ENCODE results near the gene TP73. TPM values are rescaled to one million over a fixed set of nuclear protein-coding genes. Genes with fewer than 3 reads are reported as not detected.

TP73 gene
- total RNA-seq: under 1 TPM in 1 of 2 donors, not detected in 1; 0.31 TPM
- total RNA-seq: 0 to 0.23 reads per million in 2 donors

DNA sequence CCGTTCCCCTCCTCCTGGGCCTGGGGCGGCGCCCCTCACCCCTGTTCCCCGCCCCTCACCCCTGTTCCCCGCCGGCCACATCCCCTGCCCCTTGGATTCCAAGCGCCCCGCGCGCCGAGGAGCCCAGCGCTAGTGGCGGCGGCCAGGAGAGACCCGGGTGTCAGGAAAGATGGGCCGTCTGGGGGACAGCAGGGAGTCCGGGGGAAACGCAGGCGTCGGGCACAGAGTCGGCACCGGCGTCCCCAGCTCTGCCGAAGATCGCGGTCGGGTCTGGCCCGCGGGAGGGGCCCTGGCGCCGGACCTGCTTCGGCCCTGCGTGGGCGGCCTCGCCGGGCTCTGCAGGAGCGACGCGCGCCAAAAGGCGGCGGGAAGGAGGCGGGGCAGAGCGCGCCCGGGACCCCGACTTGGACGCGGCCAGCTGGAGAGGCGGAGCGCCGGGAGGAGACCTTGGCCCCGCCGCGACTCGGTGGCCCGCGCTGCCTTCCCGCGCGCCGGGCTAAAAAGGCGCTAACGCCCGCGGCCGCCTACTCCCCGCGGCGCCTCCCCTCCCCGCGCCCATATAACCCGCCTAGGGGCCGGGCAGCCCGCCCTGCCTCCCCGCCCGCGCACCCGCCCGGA is at the start of gene TP73:
TSS of gene TP73 (plus strand) at position 587 of the 618 bp plus-strand sequence. CDS start 29,850 bp downstream, outside the sequence.
- peaks cover 44% of the 10 kb centered on the region for H3K27me3 Mint-ChIP-seq
- H3K4me3 Mint-ChIP-seq: peak within 1 kb of the TSS; percentile 84
- no peaks in the 10 kb centered on the region for H3K36me3 Mint-ChIP-seq (ENCODE audit: low read depth)
- no peak for ATAC-seq
- H3K27ac Mint-ChIP-seq: no peak within 1 kb of the TSS
- peaks cover 16% of the 10 kb centered on the region for H3K4me1 Mint-ChIP-seq
- no peak for DNase-seq
- H3K9me3 ChIP-seq (ENCODE audit: control insufficient read depth, low read length, poor library complexity, severe bottlenecking): no peaks in the 10 kb centered on the region

DNA sequence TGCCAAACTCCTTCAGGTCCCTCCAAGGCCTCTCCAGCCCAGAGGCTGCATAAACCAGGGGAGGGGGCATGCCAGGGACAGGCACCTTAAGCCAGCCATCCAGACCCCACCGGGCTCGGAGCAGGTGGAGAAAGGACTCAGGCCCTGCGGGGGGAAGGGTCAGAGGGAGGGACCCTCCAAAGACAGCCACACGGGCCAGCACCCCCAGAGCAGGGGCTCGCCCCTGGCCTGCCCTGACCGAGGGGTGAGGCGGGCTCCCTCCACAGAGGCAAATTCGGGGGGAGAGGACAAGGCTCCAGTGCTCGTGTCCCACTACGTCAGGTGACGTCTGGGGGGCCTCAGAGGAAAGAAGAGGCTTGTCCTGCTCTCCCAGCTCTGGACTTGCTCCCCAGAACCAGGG is 49.2 kb upstream of the TP73 start:
- peaks cover 6% of the 10 kb centered on the region for H3K27me3 Mint-ChIP-seq
- no peak for DNase-seq

GRCh38 chr1:3603571-3604467 is 48.5 kb upstream of the TP73 start:
- H3K9me3 ChIP-seq (ENCODE audit: control insufficient read depth, low read length, poor library complexity, severe bottlenecking): no peaks in the 10 kb centered on the region
- no peak overlapping the region for H3K4me3 Mint-ChIP-seq
- ATAC-seq: no peak
- DNase-seq: no peak
- H3K27ac Mint-ChIP-seq: no peak overlapping the region
- H3K4me1 Mint-ChIP-seq: no peaks in the 10 kb centered on the region
- no peaks in the 10 kb centered on the region for H3K36me3 Mint-ChIP-seq (ENCODE audit: low read depth)
- H3K27me3 Mint-ChIP-seq: peaks cover 13% of the 10 kb centered on the region

More for the DNA sequence above, 49.2 kb upstream of the TP73 start:
- Mint-ChIP-seq H3K36me3 (ENCODE audit: low read depth) (no peaks in the 10 kb centered on the region), H3K4me1 (no peaks in the 10 kb centered on the region), H3K27ac (no peak overlapping the region), H3K4me3 (no peak overlapping the region)
- no peaks in the 10 kb centered on the region for H3K9me3 ChIP-seq (ENCODE audit: control insufficient read depth, low read length, poor library complexity, severe bottlenecking)
- no peak for ATAC-seq

DNA sequence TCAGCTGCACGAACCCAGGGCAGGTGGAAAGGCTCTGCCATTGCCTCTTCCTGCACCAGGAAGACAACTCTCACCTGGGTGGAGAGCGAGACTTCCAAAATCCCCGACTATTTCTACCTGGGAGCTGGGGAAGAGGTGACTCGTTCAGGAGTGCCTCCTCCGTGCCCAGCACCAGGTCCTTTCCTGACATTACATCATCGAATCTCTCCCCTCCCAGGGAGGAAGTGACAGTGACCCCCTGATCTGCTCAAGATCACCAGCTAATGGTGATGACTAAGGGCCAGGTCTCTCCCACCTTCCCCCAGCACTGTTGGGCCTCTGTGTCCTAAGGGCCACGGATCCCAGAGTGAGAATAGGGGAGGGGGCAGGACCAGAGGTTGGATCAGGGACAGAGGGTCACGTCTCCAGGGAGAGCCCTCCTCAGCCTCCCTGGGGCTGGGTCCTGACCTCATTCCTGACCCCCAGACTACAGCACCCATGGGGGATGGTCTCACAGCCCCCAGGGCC is 47.8 kb upstream of the TP73 start:
- no peaks in the 10 kb centered on the region for H3K9me3 ChIP-seq (ENCODE audit: control insufficient read depth, low read length, poor library complexity, severe bottlenecking)
- H3K27me3 Mint-ChIP-seq: peaks cover 15% of the 10 kb centered on the region
- no peak overlapping the region for H3K27ac Mint-ChIP-seq
- no peaks in the 10 kb centered on the region for H3K36me3 Mint-ChIP-seq (ENCODE audit: low read depth)
- no peaks in the 10 kb centered on the region for H3K4me1 Mint-ChIP-seq
- DNase-seq (no peak), ATAC-seq (no peak)
- H3K4me3 Mint-ChIP-seq: no peak overlapping the region

GRCh38 chr1:3604997-3605823 is 47.1 kb upstream of the TP73 start:
- H3K4me3 Mint-ChIP-seq: no peak overlapping the region
- no peak for ATAC-seq
- no peaks in the 10 kb centered on the region for H3K9me3 ChIP-seq (ENCODE audit: control insufficient read depth, low read length, poor library complexity, severe bottlenecking)
- H3K27me3 Mint-ChIP-seq: peaks cover 15% of the 10 kb centered on the region
- H3K4me1 Mint-ChIP-seq: no peaks in the 10 kb centered on the region
- no peak overlapping the region for H3K27ac Mint-ChIP-seq
- no peak for DNase-seq
- H3K36me3 Mint-ChIP-seq (ENCODE audit: low read depth): no peaks in the 10 kb centered on the region

- Mint-ChIP-seq H3K4me3 (no peak overlapping the region), H3K27me3 (peaks cover 15% of the 10 kb centered on the region), H3K27ac (no peak overlapping the region), H3K4me1 (peaks cover 7% of the 10 kb centered on the region), H3K36me3 (ENCODE audit: low read depth) (no peaks in the 10 kb centered on the region)
- no peaks in the 10 kb centered on the region for H3K9me3 ChIP-seq (ENCODE audit: control insufficient read depth, low read length, poor library complexity, severe bottlenecking)
- no peak for ATAC-seq
- DNase-seq: no peak
Measured at GRCh38 chr1:3606779-3607702, 45.3 kb upstream of the TP73 start.

GRCh38 chr1:3607703-3608065 is 44.6 kb upstream of the TP73 start:
- H3K9me3 ChIP-seq (ENCODE audit: control insufficient read depth, low read length, poor library complexity, severe bottlenecking): no peaks in the 10 kb centered on the region
- peaks cover 15% of the 10 kb centered on the region for H3K27me3 Mint-ChIP-seq
- peaks cover 8% of the 10 kb centered on the region for H3K4me1 Mint-ChIP-seq
- no peak overlapping the region for H3K4me3 Mint-ChIP-seq
- H3K27ac Mint-ChIP-seq: no peak overlapping the region
- ATAC-seq: no peak
- no peak for DNase-seq
- H3K36me3 Mint-ChIP-seq (ENCODE audit: low read depth): no peaks in the 10 kb centered on the region

DNA sequence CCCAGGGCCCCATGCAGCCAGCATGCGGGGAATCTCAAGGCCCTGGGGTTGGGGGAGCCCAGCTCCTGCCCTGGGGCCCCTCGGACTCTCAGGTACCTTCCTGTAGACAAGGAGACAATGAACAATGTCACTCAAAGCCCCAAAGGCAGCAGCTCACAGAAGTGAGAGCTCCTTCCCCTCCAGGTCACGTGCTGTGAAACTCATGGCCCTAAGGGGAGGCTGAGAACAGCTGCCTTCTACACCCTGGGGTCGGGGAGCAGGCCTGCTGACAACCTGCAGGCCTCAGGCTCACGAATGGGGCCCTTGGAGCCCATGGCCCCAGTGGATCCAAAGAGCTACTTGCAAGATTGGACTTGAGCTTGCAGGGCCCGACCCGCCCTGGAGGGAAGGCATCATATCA is 44.2 kb upstream of the TP73 start:
- Mint-ChIP-seq H3K36me3 (ENCODE audit: low read depth) (no peaks in the 10 kb centered on the region), H3K27ac (no peak overlapping the region), H3K4me3 (no peak overlapping the region), H3K27me3 (peaks cover 15% of the 10 kb centered on the region), H3K4me1 (peaks cover 8% of the 10 kb centered on the region)
- DNase-seq: no peak
- no peak for ATAC-seq
- no peaks in the 10 kb centered on the region for H3K9me3 ChIP-seq (ENCODE audit: control insufficient read depth, low read length, poor library complexity, severe bottlenecking)

DNA sequence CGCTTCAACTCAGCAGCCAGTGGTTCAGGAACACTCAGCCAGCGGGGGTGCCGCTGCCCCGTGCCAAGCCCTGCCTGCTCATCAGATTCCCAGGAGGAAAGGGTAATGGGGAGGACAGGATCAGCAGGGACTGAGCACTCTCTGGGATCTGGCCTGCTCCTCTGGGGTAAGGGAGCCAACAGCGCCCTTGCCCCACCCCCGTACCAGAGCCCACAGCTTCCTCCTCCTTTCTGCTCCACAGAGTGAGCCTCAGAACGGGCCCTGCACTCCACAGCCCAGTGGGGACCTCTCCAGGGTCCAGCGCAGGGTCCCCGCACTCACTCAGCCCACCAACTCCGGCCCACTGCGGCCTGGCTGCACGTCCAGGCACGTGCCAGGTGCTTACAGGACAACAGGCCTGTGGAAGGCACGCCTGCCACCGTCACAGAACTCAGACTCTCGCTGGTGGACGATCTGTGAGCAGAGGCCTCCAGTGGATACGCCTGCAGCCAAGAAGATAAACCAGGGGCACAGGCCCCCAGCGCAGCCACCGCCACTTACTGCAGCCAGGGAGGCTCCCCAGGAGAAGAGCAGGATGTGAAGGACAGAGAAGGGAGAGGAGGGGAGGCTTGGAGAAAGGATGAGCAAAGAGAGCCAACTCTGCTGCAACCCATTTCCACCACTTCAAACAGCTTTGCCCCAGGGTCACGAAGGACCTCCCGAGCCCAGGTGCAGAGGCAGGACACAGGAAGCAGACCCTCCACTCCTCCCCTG is 43.1 kb upstream of the TP73 start:
- Mint-ChIP-seq H3K4me1 (peaks cover 10% of the 10 kb centered on the region), H3K36me3 (ENCODE audit: low read depth) (no peaks in the 10 kb centered on the region), H3K27me3 (peaks cover 22% of the 10 kb centered on the region), H3K4me3 (peak overlapping the region; percentile 59), H3K27ac (no peak overlapping the region)
- ATAC-seq: no peak
- DNase-seq: no peak
- no peaks in the 10 kb centered on the region for H3K9me3 ChIP-seq (ENCODE audit: control insufficient read depth, low read length, poor library complexity, severe bottlenecking)

DNA sequence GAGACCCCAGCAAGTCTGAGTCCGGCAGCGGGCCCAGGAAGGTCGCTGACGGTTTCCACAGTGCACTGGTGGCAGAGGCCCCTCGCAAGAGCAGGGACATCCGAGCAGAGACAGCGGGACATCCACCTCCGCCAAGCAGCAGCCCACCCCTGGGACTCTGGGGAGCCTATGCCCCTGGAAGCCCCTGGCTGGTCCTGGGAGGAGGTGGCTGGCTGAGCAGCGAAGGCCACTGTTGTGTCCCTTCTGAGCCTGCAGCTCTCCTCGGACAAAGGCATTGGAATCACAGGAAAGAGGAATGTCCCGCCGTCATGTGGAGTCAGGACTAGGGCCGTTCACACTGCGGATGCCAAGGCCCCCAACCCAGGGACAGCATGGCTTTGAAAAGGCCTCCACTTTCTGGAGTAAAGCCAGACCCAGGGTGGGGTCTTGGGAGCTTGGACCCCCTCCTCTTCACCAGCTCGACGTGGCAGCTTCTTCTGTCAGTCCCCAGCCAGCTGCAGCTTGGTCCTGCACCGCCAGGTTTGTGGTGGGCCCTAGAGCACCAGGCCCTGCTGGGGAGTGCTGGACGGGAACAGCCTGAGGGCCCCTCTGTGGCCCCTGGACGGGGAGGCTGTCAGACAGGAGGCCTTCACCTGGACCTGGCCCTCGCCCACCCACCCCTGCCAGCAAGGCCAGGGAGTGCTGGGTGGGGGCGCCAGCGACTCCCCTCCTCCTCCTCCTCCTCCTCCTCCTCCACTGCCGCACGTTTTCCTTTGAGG is 42.4 kb upstream of the TP73 start:
- Mint-ChIP-seq H3K4me1 (peaks cover 10% of the 10 kb centered on the region), H3K27ac (no peak overlapping the region), H3K27me3 (peaks cover 29% of the 10 kb centered on the region), H3K4me3 (peak overlapping the region; percentile 64), H3K36me3 (ENCODE audit: low read depth) (no peaks in the 10 kb centered on the region)
- no peaks in the 10 kb centered on the region for H3K9me3 ChIP-seq (ENCODE audit: control insufficient read depth, low read length, poor library complexity, severe bottlenecking)
- DNase-seq (no peak), ATAC-seq (no peak)

DNA sequence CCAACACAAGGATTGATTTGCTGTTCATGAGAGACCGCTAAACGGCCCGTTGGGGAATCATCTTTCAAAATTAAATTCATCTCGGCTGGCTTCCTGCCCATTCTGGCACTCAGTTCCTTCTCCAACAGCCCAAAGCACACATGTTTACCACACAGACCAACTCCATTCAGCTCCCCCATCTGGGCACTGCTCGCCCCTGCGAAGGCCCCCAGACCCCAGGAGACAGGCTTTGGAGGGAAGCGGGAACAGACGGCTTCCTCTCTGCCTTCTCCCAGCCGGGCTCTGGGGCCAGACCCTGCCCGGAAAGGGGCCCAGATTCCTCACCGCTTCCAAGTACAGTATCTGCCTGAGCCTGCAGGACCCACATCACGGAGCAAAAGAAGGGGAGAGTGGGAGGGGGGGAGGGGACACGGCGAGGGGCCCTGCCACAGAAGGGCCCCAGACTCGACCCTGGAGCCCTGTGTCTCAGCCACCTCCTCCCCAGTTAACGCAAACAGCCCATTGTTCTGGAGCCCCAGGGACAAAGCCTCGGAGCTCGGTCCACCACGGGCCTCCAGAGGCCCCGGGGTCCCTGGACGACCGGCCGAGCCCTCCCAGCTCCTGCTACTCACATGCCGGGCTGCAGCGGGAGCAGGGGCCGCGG is 41.7 kb upstream of the TP73 start:
- H3K9me3 ChIP-seq (ENCODE audit: control insufficient read depth, low read length, poor library complexity, severe bottlenecking): no peaks in the 10 kb centered on the region
- ATAC-seq (no peak), DNase-seq (no peak)
- no peaks in the 10 kb centered on the region for H3K36me3 Mint-ChIP-seq (ENCODE audit: low read depth)
- peaks cover 36% of the 10 kb centered on the region for H3K27me3 Mint-ChIP-seq
- no peak overlapping the region for H3K27ac Mint-ChIP-seq
- peaks cover 10% of the 10 kb centered on the region for H3K4me1 Mint-ChIP-seq
- H3K4me3 Mint-ChIP-seq: peak overlapping the region; percentile 83
